HepG2 (cell line): Measurements from ENCODE around the gene SSTR5. TPM values are rescaled to one million over a fixed set of nuclear protein-coding genes. Genes with fewer than 3 reads are reported as not detected.

Source experiments
- BATF2 ChIP-seq: sonication (generic); formaldehyde crosslinking; IDR thresholded peaks from 2 replicates; pipeline ENCODE4 v1.8.0; 2022; ENCODE audit warnings: mild to moderate bottlenecking, missing genetic modification reagents, moderate library complexity
- MAZ ChIP-seq, 2 experiments: sonication (generic) in 1 of 2; formaldehyde crosslinking in 1 of 2; IDR thresholded peaks; 2 replicates each; pipeline versions ENCODE4 v1.5.0 to v1.6.1; 2012 to 2020; ENCODE audit warnings: low read depth in 2 of 2, mild to moderate bottlenecking in 2 of 2, borderline replicate concordance in 1 of 2, improper control_type of control experiment in 1 of 2, low read length in 1 of 2, missing genetic modification reagents in 1 of 2, moderate library complexity in 1 of 2
- MTERF4 ChIP-seq: sonication (generic); formaldehyde crosslinking; IDR thresholded peaks from 2 replicates; pipeline ENCODE4 v1.8.0; 2023; ENCODE audit warnings: mild to moderate bottlenecking, missing genetic modification reagents
- NR2F1 ChIP-seq, 2 experiments: fragments of 450-650 bp in 1 of 2; formaldehyde crosslinking in 1 of 2; IDR thresholded peaks; 2 replicates each; pipeline versions ENCODE4 v1.5.0 to v1.6.1; 2016 to 2020; ENCODE audit warnings: mild to moderate bottlenecking in 1 of 2, missing compliant biosample characterization in 1 of 2, missing genetic modification reagents in 1 of 2, moderate library complexity in 1 of 2
- NRL ChIP-seq: sonication (generic); formaldehyde crosslinking; IDR thresholded peaks from 2 replicates; pipeline ENCODE4 v1.5.0; 2020; ENCODE audit warnings: missing genetic modification reagents, mild to moderate bottlenecking, moderate library complexity, borderline replicate concordance
- RARA ChIP-seq: IDR thresholded peaks from 2 replicates; pipeline ENCODE4 v1.6.1; 2016; ENCODE audit warnings: missing genetic modification reagents, missing compliant biosample characterization
- TARDBP ChIP-seq: sonication (generic); formaldehyde crosslinking; IDR thresholded peaks from 2 replicates; pipeline ENCODE4 v1.8.0; 2022; ENCODE audit warnings: mild to moderate bottlenecking, missing genetic modification reagents
- TCF12 ChIP-seq, 2 experiments: fragments of 450-650 bp in 1 of 2; sonication (generic) in 1 of 2; formaldehyde crosslinking in 1 of 2; IDR thresholded peaks; 2 replicates each; pipeline versions ENCODE4 v1.6.1 to v1.8.0; 2017 to 2022; ENCODE audit warnings: antibody characterized with exemption in 1 of 2, mild to moderate bottlenecking in 1 of 2, missing genetic modification reagents in 1 of 2, moderate library complexity in 1 of 2
- THRA ChIP-seq: sonication (generic); formaldehyde crosslinking; IDR thresholded peaks from 2 replicates; pipeline ENCODE4 v1.4.0; 2020; ENCODE audit warnings: missing genetic modification reagents, borderline replicate concordance
- ZNF274 ChIP-seq: sonication (generic); formaldehyde crosslinking; IDR thresholded peaks from 2 replicates; pipeline ENCODE4 v1.5.1; 2020; ENCODE audit warnings: mild to moderate bottlenecking, missing genetic modification reagents
- ZNF281 ChIP-seq: sonication (generic); formaldehyde crosslinking; IDR thresholded peaks from 2 replicates; pipeline ENCODE4 v1.4.0; 2020; ENCODE audit warnings: missing genetic modification reagents, borderline replicate concordance
- ZNF34 ChIP-seq: sonication (generic); formaldehyde crosslinking; IDR thresholded peaks from 2 replicates; pipeline ENCODE4 v1.4.0; 2020; ENCODE audit warnings: mild to moderate bottlenecking, missing genetic modification reagents, borderline replicate concordance
- ZNF451 ChIP-seq: sonication (generic); formaldehyde crosslinking; IDR thresholded peaks from 2 replicates; pipeline ENCODE4 v1.5.0; 2020; ENCODE audit warnings: mild to moderate bottlenecking, missing genetic modification reagents
- ZNF510 ChIP-seq: sonication (generic); formaldehyde crosslinking; IDR thresholded peaks from 2 replicates; pipeline ENCODE4 v1.4.0; 2020; ENCODE audit warnings: low read depth, mild to moderate bottlenecking, missing genetic modification reagents
- ZNF577 ChIP-seq: sonication (generic); formaldehyde crosslinking; IDR thresholded peaks from 2 replicates; pipeline ENCODE4 v1.4.0; 2020; ENCODE audit warnings: mild to moderate bottlenecking, low read depth, missing genetic modification reagents, borderline replicate concordance
- ZNF597 ChIP-seq: sonication (generic); formaldehyde crosslinking; IDR thresholded peaks from 2 replicates; pipeline ENCODE4 v1.5.0; 2020; ENCODE audit warnings: missing genetic modification reagents
- ZNF713 ChIP-seq: sonication (generic); formaldehyde crosslinking; IDR thresholded peaks from 2 replicates; pipeline ENCODE4 v1.4.0; 2020; ENCODE audit warnings: mild to moderate bottlenecking, missing genetic modification reagents
- ZNF724P ChIP-seq: sonication (generic); formaldehyde crosslinking; IDR thresholded peaks from 2 replicates; pipeline ENCODE4 v1.8.0; 2022; ENCODE audit warnings: missing genetic modification reagents, borderline replicate concordance
- ZNF790 ChIP-seq: sonication (generic); formaldehyde crosslinking; IDR thresholded peaks from 2 replicates; pipeline ENCODE4 v1.8.0; 2022; ENCODE audit warnings: missing genetic modification reagents, mild to moderate bottlenecking, borderline replicate concordance
- polyA plus RNA-seq, 8 experiments: library from polyadenylated mRNA; depleted of rRNA in 3 of 8; stranded (reverse) in 7 of 8; unstranded in 1 of 8; fragments of >200 nt; fragmentation: Illumina TruSeq in 4 of 8; extraction: Trizol in 4 of 8; gene quantifications; 2 replicates each; pipeline versions ENCODE4 v1.2.1 to v1.2.3, GENCODE V29; 2011 to 2016; ENCODE audit warnings: low read depth in 4 of 8, missing spikeins in 1 of 8, mixed read lengths in 1 of 8; ENCODE audit not compliant: insufficient read depth in 1 of 8
- total RNA-seq, 5 experiments: library from RNA; depleted of rRNA; stranded (reverse); fragments of >200 nt; fragmentation: Illumina TruSeq; extraction: Trizol; gene quantifications; 2 replicates each; pipeline ENCODE4 v1.2.3, GENCODE V29; 2016; ENCODE audit warnings: low read depth in 1 of 5

SSTR5 gene
- total and polyA plus RNA-seq, 2 of the 13 experiments (the other 11 are each of a cell fraction or from before 2014, with no cell fraction given): 0.20 to 0.49 TPM

GRCh38 chr16:1078579-1079021, 6.1 kb downstream of the SSTR5 start (continued):
- TF ChIP-seq RARA (CRISPR knock-in tag) (peak; percentile 94), ZNF510 (CRISPR knock-in tag) (no peak), ZNF451 (CRISPR knock-in tag) (peak; percentile 92; the same call in 1 of the 2 replicates), NR2F1 (CRISPR knock-in tag; IDR thresholded peaks at IDR 0.05) (peak in 1 of 2 experiments; percentile 57; a peak in 1 of 4 replicates), ZNF274 (CRISPR knock-in tag) (no peak; the same call in 1 of the 2 replicates), NRL (CRISPR knock-in tag) (peak; percentile 56; the same call in 1 of the 2 replicates), TCF12 (IDR thresholded peaks at IDR 0.05) (no peak), TCF12 (CRISPR knock-in tag; IDR thresholded peaks at IDR 0.05) (0 out of 2 replicates have a peak, but pooled peaks have one; percentile 64), ZNF577 (CRISPR knock-in tag) (no peak), ZNF597 (no peak), BATF2 (CRISPR knock-in tag) (peak; percentile 49; the same call in 1 of the 2 replicates), TARDBP (CRISPR knock-in tag) (peak; percentile 87; the same call in 1 of the 2 replicates), ZNF34 (CRISPR knock-in tag) (no peak), MAZ (IDR thresholded peaks at IDR 0.05; ENCODE audit: borderline replicate concordance, low read depth, low read length) (peak; percentile 14; the same call in 1 of the 2 replicates), MAZ (CRISPR knock-in tag; IDR thresholded peaks at IDR 0.05; ENCODE audit: low read depth) (peak; percentile 87; the same call in 1 of the 2 replicates), ZNF790 (CRISPR knock-in tag) (no peak), MTERF4 (CRISPR knock-in tag) (no peak), ZNF713 (CRISPR knock-in tag) (no peak), ZNF281 (peak; percentile 28; the same call in 1 of the 2 replicates), ZNF724P (CRISPR knock-in tag) (peak; percentile 87; the same call in 1 of the 2 replicates), THRA (CRISPR knock-in tag) (peak; percentile 86; the same call in 1 of the 2 replicates)
